Osteocyte (in vitro differentiated cells): Measurements from ENCODE around the gene ACTN2. TPM values are rescaled to one million over a fixed set of nuclear protein-coding genes. Genes with fewer than 3 reads are reported as not detected.

Experiments used
- DNase-seq: peaks from one replicate; pipeline ENCODE4 v3.0.0; 2021; ENCODE audit warnings: mixed read lengths; ENCODE audit not compliant: unreplicated experiment; ENCODE audit errors: extremely low spot score
- H3K27ac Mint-ChIP-seq: one replicate; pipeline ENCODE4 v1.8.0; 2021; ENCODE audit warnings: mild to moderate bottlenecking, mixed read lengths; ENCODE audit not compliant: unreplicated experiment
- H3K27me3 Mint-ChIP-seq: one replicate; pipeline ENCODE4 v1.8.0; 2021; ENCODE audit warnings: mixed read lengths; ENCODE audit not compliant: unreplicated experiment
- H3K36me3 Mint-ChIP-seq: one replicate; pipeline ENCODE4 v1.8.0; 2021; ENCODE audit warnings: mixed read lengths; ENCODE audit not compliant: unreplicated experiment
- H3K4me1 Mint-ChIP-seq: one replicate; pipeline ENCODE4 v1.8.0; 2021; ENCODE audit warnings: mixed read lengths; ENCODE audit not compliant: unreplicated experiment
- H3K4me3 Mint-ChIP-seq: one replicate; pipeline ENCODE4 v1.8.0; 2021; ENCODE audit warnings: mild to moderate bottlenecking, moderate library complexity, mixed read lengths; ENCODE audit not compliant: unreplicated experiment
- H3K9me3 Mint-ChIP-seq: one replicate; pipeline ENCODE4 v1.8.0; 2021; ENCODE audit warnings: mixed read lengths; ENCODE audit not compliant: unreplicated experiment
- CTCF ChIP-seq: fragments of 200-600 bp; sonication (generic); IDR thresholded peaks from 2 replicates; pipeline ENCODE4 v1.5.0; 2021; ENCODE audit warnings: antibody characterized with exemption, mild to moderate bottlenecking, moderate library complexity
- long read RNA-seq: library from polyadenylated mRNA; unstranded; transcript quantifications from one replicate; pipeline ENCODE4 v2.0.0, GENCODE V29; 2021
- total RNA-seq: library from RNA; stranded (reverse); gene quantifications from 2 replicates; pipeline ENCODE4 v1.2.1, GENCODE V29; 2021

ACTN2 gene
- total RNA-seq = not detected in 2 replicates
- long read RNA-seq = 0 reads

GRCh38 chr1:236685917-236686814 is at the start of gene ACTN2:
Gene ACTN2, plus strand, starts transcription at chr1:236686499. Its CDS starts 175 bp downstream, at chr1:236686674.
- H3K9me3 Mint-ChIP-seq = no peaks in the 10 kb centered on the region
- peaks cover 8% of the 10 kb centered on the region for H3K4me1 Mint-ChIP-seq
- H3K4me3 Mint-ChIP-seq = peak within 1 kb of the TSS; percentile 61
- TF ChIP-seq CTCF = no peak
- no peaks in the 10 kb centered on the region for H3K36me3 Mint-ChIP-seq
- peak; percentile 85 for DNase-seq
- peaks cover 55% of the 10 kb centered on the region for H3K27me3 Mint-ChIP-seq
- H3K27ac Mint-ChIP-seq = no peak within 1 kb of the TSS

DNA sequence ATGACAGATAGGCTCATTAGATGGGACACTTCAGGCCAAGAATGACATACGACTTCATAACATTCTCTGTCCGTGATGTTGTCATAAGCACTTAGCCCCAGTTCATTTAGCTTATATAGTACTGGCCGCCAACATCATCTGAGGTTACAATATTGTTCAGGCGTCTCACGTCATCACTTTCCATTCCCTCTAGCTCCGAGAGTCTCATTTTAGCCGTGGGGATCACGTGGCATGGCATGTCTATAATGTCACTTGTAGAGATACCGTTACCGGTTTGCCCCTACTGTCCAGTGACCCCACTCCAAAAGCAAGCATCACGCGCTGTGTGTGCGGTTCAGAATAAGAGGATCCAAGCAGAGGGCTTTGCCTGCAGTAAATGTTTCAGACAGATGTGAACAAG is 47.4 kb upstream of the ACTN2 start:
- Mint-ChIP-seq H3K27me3 (no peaks in the 10 kb centered on the region), H3K36me3 (no peaks in the 10 kb centered on the region), H3K27ac (no peak overlapping the region), H3K9me3 (no peaks in the 10 kb centered on the region), H3K4me1 (no peaks in the 10 kb centered on the region), H3K4me3 (no peak overlapping the region)
- no peak for TF ChIP-seq CTCF
- no peak for DNase-seq

DNA sequence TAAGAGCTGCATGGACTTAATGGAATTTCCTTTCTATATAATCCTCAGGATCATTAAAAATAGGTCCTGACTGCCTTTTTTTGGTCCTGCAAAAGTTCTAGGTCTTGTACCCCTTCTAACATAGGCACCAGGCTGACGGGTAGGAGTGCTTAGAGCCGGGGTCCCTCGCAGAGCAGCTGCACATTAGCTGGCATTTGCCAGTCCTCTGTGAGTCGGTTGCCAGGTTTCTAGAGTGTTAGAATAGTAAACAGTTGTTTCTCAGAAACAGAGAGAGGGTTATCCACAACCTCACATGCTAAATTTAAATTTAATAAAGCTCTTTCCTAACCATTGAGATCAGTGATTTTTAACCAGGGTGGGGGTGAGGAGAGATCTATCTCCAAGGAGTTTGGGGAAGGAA is 46.6 kb upstream of the ACTN2 start:
- DNase-seq = no peak
- Mint-ChIP-seq H3K36me3 (no peaks in the 10 kb centered on the region), H3K27me3 (no peaks in the 10 kb centered on the region), H3K4me3 (no peak overlapping the region), H3K9me3 (no peaks in the 10 kb centered on the region), H3K27ac (no peak overlapping the region), H3K4me1 (no peaks in the 10 kb centered on the region)
- no peak for TF ChIP-seq CTCF

DNA sequence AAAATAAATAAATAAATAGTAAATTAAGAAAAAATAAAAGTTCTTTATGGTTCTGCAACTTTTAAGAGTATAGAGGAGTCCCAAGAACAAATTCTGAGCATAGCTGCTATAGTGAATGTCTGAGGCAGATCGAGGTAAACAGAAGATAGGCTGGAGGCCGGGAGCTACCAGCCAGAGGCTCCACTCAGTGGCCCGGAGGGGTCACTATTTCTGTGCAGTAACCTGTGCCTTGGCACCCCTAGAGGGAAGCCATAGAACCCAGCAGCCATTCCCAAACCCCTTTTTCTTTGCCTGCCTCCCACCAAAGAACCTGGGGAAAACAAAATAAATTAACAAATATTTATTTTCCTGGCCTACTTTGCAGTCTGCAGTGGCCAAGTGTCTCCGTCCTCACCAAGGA is 43.5 kb upstream of the ACTN2 start:
- no peak for TF ChIP-seq CTCF
- Mint-ChIP-seq H3K27me3 (no peaks in the 10 kb centered on the region), H3K36me3 (no peaks in the 10 kb centered on the region), H3K27ac (no peak overlapping the region), H3K9me3 (no peaks in the 10 kb centered on the region), H3K4me3 (no peak overlapping the region), H3K4me1 (no peaks in the 10 kb centered on the region)
- no peak for DNase-seq

GRCh38 chr1:236645016-236645680 is 41.2 kb upstream of the ACTN2 start:
- TF ChIP-seq CTCF = no peak
- H3K4me3 Mint-ChIP-seq = no peak overlapping the region
- H3K36me3 Mint-ChIP-seq = no peaks in the 10 kb centered on the region
- no peaks in the 10 kb centered on the region for H3K4me1 Mint-ChIP-seq
- no peak overlapping the region for H3K27ac Mint-ChIP-seq
- no peaks in the 10 kb centered on the region for H3K9me3 Mint-ChIP-seq
- no peaks in the 10 kb centered on the region for H3K27me3 Mint-ChIP-seq
- DNase-seq = no peak
